Measurements from ENCODE around the gene WBP1. TPM values are rescaled to one million over a fixed set of nuclear protein-coding genes. Genes with fewer than 3 reads are reported as not detected.
"Not testable (repeated sequence)": the region's sequence is repeated elsewhere in the genome, so short reads cannot be mapped to it uniquely, and the experiment has no call there.

Gene WBP1
- total RNA-seq, 1 experiment from 2014 or later = 64.4 TPM

DNA sequence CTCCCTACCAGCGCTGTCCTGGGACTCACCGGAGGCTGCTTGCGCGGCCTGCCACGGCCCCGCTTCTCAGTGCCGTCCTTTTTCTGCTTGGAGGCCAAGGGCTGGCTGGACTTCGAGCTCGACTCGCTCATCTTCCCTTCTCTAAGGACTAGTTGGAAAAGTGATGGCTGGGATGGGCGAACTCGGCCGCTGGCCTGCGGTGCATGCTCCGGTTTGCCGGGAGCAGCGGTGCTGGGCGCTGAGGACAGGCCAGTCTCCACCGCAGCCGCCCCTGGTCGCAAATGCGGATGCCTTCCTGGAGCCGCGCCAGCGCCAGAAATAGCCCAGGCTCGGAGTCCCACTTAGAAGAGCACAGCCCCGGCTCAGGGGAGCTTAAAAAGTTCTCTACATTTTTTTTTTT lies 39.9 kb upstream of the WBP1 start:
- Histone ChIP-seq H3K9ac (ENCODE audit: low read length) (no peak overlapping the region), H3K9me3 (ENCODE audit: low read length) (no peaks in the 10 kb centered on the region), H3K79me2 (ENCODE audit: low read length) (no peaks in the 10 kb centered on the region), H3K4me2 (ENCODE audit: low read length) (no peak overlapping the region), H3K4me1 (ENCODE audit: insufficient read depth, low read length) (peaks cover 6% of the 10 kb centered on the region; the same call in 1 of the 2 replicates), H3K9me2 (replicated peaks; ENCODE audit: low read length) (no peaks in the 10 kb centered on the region), H3K27ac (ENCODE audit: low read length) (no peak overlapping the region), H3K36me3 (ENCODE audit: low read depth, low read length) (no peaks in the 10 kb centered on the region), H2AFZ (ENCODE audit: low read length) (no peak overlapping the region), H3K27me3 (ENCODE audit: low read length) (no peaks in the 10 kb centered on the region), H3F3A (ENCODE audit: low read length, unreplicated experiment) (no peaks in the 10 kb centered on the region), H3K4me3 (ENCODE audit: low read length) (no peak overlapping the region), H4K20me1 (ENCODE audit: low read length) (no peaks in the 10 kb centered on the region)
- TF ChIP-seq CTCF (conservative IDR thresholded peaks at IDR 0.05; ENCODE audit: low read depth, low read length) (no peak), EZH2 (IDR thresholded peaks at IDR 0.05; ENCODE audit: low read length, unreplicated experiment) (no peak), EZH2phosphoT487 (IDR thresholded peaks at IDR 0.05; ENCODE audit: borderline replicate concordance, low read length) (no peak)
- BruUV-seq (replicated peaks) = no TSS peak
- ChIA-PET POLR2A (ENCODE audit: unreplicated experiment) (no interaction called here), CTCF (no interaction called here)
- ATAC-seq = no peak
- intact Hi-C loops (cut with micrococcal nuclease) = no loop called here
- no peak for DNase-seq

GRCh38 chr2:74419345-74419744 lies 38.9 kb upstream of the WBP1 start:
- POLR2A ChIA-PET (ENCODE audit: unreplicated experiment) = no interaction called here
- TF ChIP-seq CTCF (conservative IDR thresholded peaks at IDR 0.05; ENCODE audit: low read depth, low read length) (no peak), EZH2 (IDR thresholded peaks at IDR 0.05; ENCODE audit: low read length, unreplicated experiment) (no peak), EZH2phosphoT487 (IDR thresholded peaks at IDR 0.05; ENCODE audit: borderline replicate concordance, low read length) (no peak)
- intact Hi-C loops (cut with micrococcal nuclease) = no loop called here

GRCh38 chr2:74420006-74420405 lies 38.2 kb upstream of the WBP1 start:
- H3K4me2 ChIP-seq (ENCODE audit: low read length) = no peak overlapping the region
- no peaks in the 10 kb centered on the region for H3K27me3 ChIP-seq (ENCODE audit: low read length)
- H3K79me2 ChIP-seq (ENCODE audit: low read length) = no peaks in the 10 kb centered on the region
- H3K4me1 ChIP-seq (ENCODE audit: insufficient read depth, low read length) = peaks cover 6% of the 10 kb centered on the region; the same call in 1 of the 2 replicates
- H4K20me1 ChIP-seq (ENCODE audit: low read length) = no peaks in the 10 kb centered on the region
- no TSS peak for BruUV-seq (replicated peaks)
- H3K27ac ChIP-seq (ENCODE audit: low read length) = no peak overlapping the region
- ChIA-PET CTCF (no interaction called here), POLR2A (ENCODE audit: unreplicated experiment) (no interaction called here)
- H3K4me3 ChIP-seq (ENCODE audit: low read length) = no peak overlapping the region
- H3K36me3 ChIP-seq (ENCODE audit: low read depth, low read length) = no peaks in the 10 kb centered on the region; the same call in 1 of the 2 replicates
- no peak overlapping the region for H2AFZ ChIP-seq (ENCODE audit: low read length)
- no peak overlapping the region for H3K9ac ChIP-seq (ENCODE audit: low read length)
- intact Hi-C loops (cut with micrococcal nuclease) = loop anchor here (2.0 kb wide), 1 partner anchor 21 kb away; the partner anchor contains the start of gene RTKN
- ATAC-seq (no peak), DNase-seq (no peak)
- no peak for TF ChIP-seq CTCF (conservative IDR thresholded peaks at IDR 0.05; ENCODE audit: low read depth, low read length)
- no peak for TF ChIP-seq EZH2 (IDR thresholded peaks at IDR 0.05; ENCODE audit: low read length, unreplicated experiment)
- no peak for TF ChIP-seq EZH2phosphoT487 (IDR thresholded peaks at IDR 0.05; ENCODE audit: borderline replicate concordance, low read length)
- no peaks in the 10 kb centered on the region for H3K9me3 ChIP-seq (ENCODE audit: low read length)
- no peaks in the 10 kb centered on the region for H3K9me2 ChIP-seq (replicated peaks; ENCODE audit: low read length)
- H3F3A ChIP-seq (ENCODE audit: low read length, unreplicated experiment) = no peaks in the 10 kb centered on the region

More at GRCh38 chr2:74419345-74419744, 38.9 kb upstream of the WBP1 start:
- H3K79me2 ChIP-seq (ENCODE audit: low read length) = no peaks in the 10 kb centered on the region
- H3K36me3 ChIP-seq (ENCODE audit: low read depth, low read length) = no peaks in the 10 kb centered on the region
- no peaks in the 10 kb centered on the region for H4K20me1 ChIP-seq (ENCODE audit: low read length)
- H3K4me3 ChIP-seq (ENCODE audit: low read length) = no peak overlapping the region
- DNase-seq (no peak), ATAC-seq (no peak)
- CTCF ChIA-PET = no interaction called here
- no peaks in the 10 kb centered on the region for H3K27me3 ChIP-seq (ENCODE audit: low read length)
- no peaks in the 10 kb centered on the region for H3K9me2 ChIP-seq (replicated peaks; ENCODE audit: low read length)
- H3F3A ChIP-seq (ENCODE audit: low read length, unreplicated experiment) = no peaks in the 10 kb centered on the region
- no peaks in the 10 kb centered on the region for H3K9me3 ChIP-seq (ENCODE audit: low read length)
- no peak overlapping the region for H3K9ac ChIP-seq (ENCODE audit: low read length)
- no peak overlapping the region for H3K4me2 ChIP-seq (ENCODE audit: low read length)
- no peak overlapping the region for H2AFZ ChIP-seq (ENCODE audit: low read length)
- H3K4me1 ChIP-seq (ENCODE audit: insufficient read depth, low read length) = peaks cover 6% of the 10 kb centered on the region; the same call in 1 of the 2 replicates
- BruUV-seq (replicated peaks) = no TSS peak
- no peak overlapping the region for H3K27ac ChIP-seq (ENCODE audit: low read length)

DNA sequence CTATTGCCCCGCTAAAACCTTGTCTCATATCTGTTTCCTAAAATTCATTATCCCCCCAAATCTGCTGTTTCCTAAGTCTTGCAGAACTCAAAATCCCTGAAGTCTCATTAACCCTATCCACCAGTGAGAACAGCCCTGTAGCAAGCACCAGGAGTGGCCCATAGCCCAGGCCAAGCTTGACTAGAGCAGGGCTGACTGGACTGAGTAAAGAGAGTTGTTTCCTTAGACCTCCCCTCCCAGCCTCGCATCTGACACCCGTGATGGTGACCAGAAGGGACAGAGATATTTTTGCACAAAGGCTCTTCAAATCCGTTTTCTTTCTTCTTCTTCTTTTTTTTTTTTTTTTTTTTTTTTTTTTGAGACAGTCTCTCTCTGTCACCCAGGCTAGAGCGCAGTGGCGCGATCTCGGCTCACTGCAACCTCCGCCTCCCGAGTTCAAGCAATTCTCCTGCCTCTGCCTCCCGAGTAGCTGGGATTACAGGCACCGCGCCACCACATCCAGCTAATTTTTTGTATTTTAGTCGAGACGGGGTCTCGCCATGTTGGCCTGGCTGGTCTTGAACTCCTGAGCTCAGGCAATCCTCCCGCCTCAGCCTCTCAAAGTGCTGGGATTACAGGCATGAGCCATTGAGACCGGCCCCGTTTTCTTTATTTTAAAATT lies 37.7 kb upstream of the WBP1 start:
- ATAC-seq; H3K36me3 ChIP-seq (ENCODE audit: low read depth, low read length); BruUV-seq (replicated peaks); POLR2A ChIA-PET (ENCODE audit: unreplicated experiment); H3K4me1 ChIP-seq (ENCODE audit: insufficient read depth, low read length); H3K9me2 ChIP-seq (replicated peaks; ENCODE audit: low read length); H3K27me3 ChIP-seq (ENCODE audit: low read length); H3K9me3 ChIP-seq (ENCODE audit: low read length); H3F3A ChIP-seq (ENCODE audit: low read length, unreplicated experiment); CTCF ChIA-PET; H3K79me2 ChIP-seq (ENCODE audit: low read length); DNase-seq; H4K20me1 ChIP-seq (ENCODE audit: low read length): not testable (repeated sequence)
- Histone ChIP-seq H2AFZ (ENCODE audit: low read length) (peak overlapping the region; percentile 99), H3K4me2 (ENCODE audit: low read length) (peak overlapping the region; percentile 99), H3K4me3 (ENCODE audit: low read length) (peak overlapping the region; percentile 88), H3K9ac (ENCODE audit: low read length) (peak overlapping the region; percentile 57; the same call in 1 of the 2 replicates), H3K27ac (ENCODE audit: low read length) (peak overlapping the region; percentile 49; the same call in 1 of the 2 replicates)
- intact Hi-C loops (cut with micrococcal nuclease) = loop anchor here (2.0 kb wide), 1 partner anchor 20 kb away; the partner anchor contains the start of gene RTKN

Measured in PC-3 (cell line).